Natural killer cell (primary cell): ENCODE measurements around the gene CYP11A1. TPM values are rescaled to one million over a fixed set of nuclear protein-coding genes. Genes with fewer than 3 reads are reported as not detected.

Experiments used
- ATAC-seq, 3 donors: fragments of 150-1000 bp in 2 of 3; fragments of 200-7000 bp in 1 of 3; cut with Tn5 transposase; 1 replicate in 1 of 3; 2 replicates in 2 of 3; pipeline ENCODE4 v1.10.0; 2021; ENCODE audit warnings: mild to moderate bottlenecking in 2 of 3, moderate library complexity in 2 of 3
- DNase-seq, 2 donors: peaks; one replicate each; pipeline versions ENCODE4 v3.0.0 to v3.0.0-alpha.2; 2013 to 2021; ENCODE audit warnings: mixed read lengths in 1 of 2
- H3K27ac ChIP-seq: one replicate; pipeline ENCODE4 v1.5.1; 2013; ENCODE audit warnings: mild to moderate bottlenecking, low read length
- H3K27me3 ChIP-seq: one replicate; pipeline ENCODE4 v1.6.1; 2013; ENCODE audit warnings: low read length; ENCODE audit not compliant: control insufficient read depth, insufficient read depth
- H3K36me3 ChIP-seq: one replicate; pipeline ENCODE4 v1.6.1; 2013; ENCODE audit warnings: low read length; ENCODE audit not compliant: control insufficient read depth, insufficient read depth
- H3K4me1 ChIP-seq: one replicate; pipeline ENCODE4 v1.6.1; 2013; ENCODE audit warnings: low read length; ENCODE audit not compliant: control insufficient read depth, insufficient read depth
- H3K4me3 ChIP-seq: one replicate; pipeline ENCODE4 v1.5.1; 2013; ENCODE audit warnings: low read length
- H3K9me3 ChIP-seq: one replicate; pipeline ENCODE4 v1.6.1; 2013; ENCODE audit warnings: low read length; ENCODE audit not compliant: control insufficient read depth, insufficient read depth
- H3K27ac Mint-ChIP-seq, 2 donors: one replicate each; pipeline ENCODE4 v1.8.0; 2022; ENCODE audit warnings: mild to moderate bottlenecking in 2 of 2, mixed read lengths in 2 of 2, moderate library complexity in 1 of 2
- H3K27me3 Mint-ChIP-seq, 2 donors: one replicate each; pipeline ENCODE4 v1.8.0; 2022; ENCODE audit warnings: low read depth in 2 of 2, mixed read lengths in 2 of 2
- H3K36me3 Mint-ChIP-seq: one replicate; pipeline ENCODE4 v1.8.0; 2022; ENCODE audit warnings: mixed read lengths
- H3K4me1 Mint-ChIP-seq, 2 donors: one replicate each; pipeline ENCODE4 v1.8.0; 2022; ENCODE audit warnings: mixed read lengths in 2 of 2
- H3K4me3 Mint-ChIP-seq: one replicate; pipeline ENCODE4 v1.8.0; 2022; ENCODE audit warnings: mild to moderate bottlenecking, moderate library complexity, mixed read lengths
- H3K9me3 Mint-ChIP-seq, 2 donors: one replicate each; pipeline ENCODE4 v1.8.0; 2022; ENCODE audit warnings: mixed read lengths in 2 of 2
- CTCF ChIP-seq: fragments of 200-600 bp; IDR thresholded peaks from one replicate; pipeline ENCODE4 v1.8.0; 2022; ENCODE audit warnings: antibody characterized with exemption
- intact Hi-C: fragments of 100-400 bp; cut with micrococcal nuclease; formaldehyde crosslinking; loops from one replicate; pipeline ENCODE4 v1.14.2; 2022
- total RNA-seq, 4 donors: library from RNA; stranded (reverse); fragments of 120-200 nt in 1 of 4; gene quantifications; one replicate each; pipeline versions ENCODE4 v1.2.3 to v1.2.4, GENCODE V29; 2013 to 2022

Gene CYP11A1
- total RNA-seq, 3 donors from 2014 or later (not counting 1 experiment from before 2014, with no cell fraction given) = 5.1 TPM; not detected in 2

- no peak for TF ChIP-seq CTCF
- no peaks in the 10 kb centered on the region for H3K36me3 Mint-ChIP-seq
- Histone ChIP-seq H3K4me1 (no peaks in the 10 kb centered on the region), H3K9me3 (no peaks in the 10 kb centered on the region), H3K4me3 (no peak overlapping the region), H3K27me3 (peaks cover 2% of the 10 kb centered on the region), H3K36me3 (no peaks in the 10 kb centered on the region), H3K27ac (no peak overlapping the region)
- H3K9me3 Mint-ChIP-seq = peaks cover 0 to 4% of the 10 kb centered on the region in 2 donors
- intact Hi-C loops = no loop called here
- DNase-seq (no peak), ATAC-seq (no peak)
- H3K4me1 Mint-ChIP-seq = peaks cover 0 to 7% of the 10 kb centered on the region in 2 donors
- no peak overlapping the region for H3K27ac Mint-ChIP-seq
- peaks cover 22 to 33% of the 10 kb centered on the region in 2 donors for H3K27me3 Mint-ChIP-seq
- no peak overlapping the region for H3K4me3 Mint-ChIP-seq
Observed at GRCh38 chr15:74289671-74290070, 77.8 kb downstream of the CYP11A1 start.

Other genes starting within 250 kb of the CYP11A1 start
- gene ISLR2, start 237.1 kb downstream of the CYP11A1 start, total RNA-seq = not detected
- gene ISLR, start 193.9 kb downstream of the CYP11A1 start, total RNA-seq = not detected
- not detected for gene STRA6, start 164.9 kb downstream of the CYP11A1 start, total RNA-seq
- gene CCDC33, start 131.3 kb downstream of the CYP11A1 start, total RNA-seq = not detected
- 10 to 100 TPM in 1 of 3 donors, 1 to 10 TPM in 2; 4.7 to 46.2 (median 9.0) TPM for gene SEMA7A, start 66.3 kb upstream of the CYP11A1 start, total RNA-seq
- 10 to 100 TPM; 25.1 to 38.7 (median 29.0) TPM for gene UBL7, start 93.5 kb upstream of the CYP11A1 start, total RNA-seq
- 10 to 100 TPM; 56.4 to 59.2 (median 58.3) TPM for gene ARID3B, start 173.6 kb upstream of the CYP11A1 start, total RNA-seq
- 100 to 1,000 TPM; 288 to 298 (median 293) TPM for gene CLK3, start 248.2 kb upstream of the CYP11A1 start, total RNA-seq